GM12878 (cell line): Measurements from ENCODE around the gene RMP24.

Experiments used
- ATAC-seq: fragments of 200-7000 bp; cut with Tn5 transposase; 3 replicates; pipeline ENCODE4 v1.9.1; 2020; ENCODE audit warnings: mild to moderate bottlenecking, moderate library complexity
- BruUV-seq: library from RNA; stranded (reverse); fragments of 400-500 nt; replicated peaks from 2 replicates; lab custom pipeline; 2021; lab: Mats Ljungman, UMichigan
- CTCF ChIA-PET: fragments of 300-600 bp; sonication (Branson Sonifier 250); formaldehyde crosslinking; extraction: SDS; loops from one replicate; lab custom pipeline; 2021; ENCODE audit warnings: inconsistent platforms; lab: Yijun Ruan, JAX
- POLR2A ChIA-PET: fragments of 350-600 bp; formaldehyde crosslinking; extraction: SDS; loops from one replicate; lab custom pipeline; 2021; ENCODE audit warnings: inconsistent platforms; lab: Charles Lee
- RAD21 ChIA-PET: fragments of 300-600 bp; sonication (Branson Sonifier 250); formaldehyde crosslinking; loops from one replicate; lab custom pipeline; 2023; ENCODE audit warnings: antibody characterized with exemption; ENCODE audit not compliant: unreplicated experiment; lab: Charles Lee
- SMC1A ChIA-PET: fragments of 300-600 bp; sonication (Branson Sonifier 250); formaldehyde crosslinking; loops from one replicate; lab custom pipeline; 2023; ENCODE audit not compliant: unreplicated experiment, uncharacterized antibody; lab: Charles Lee
- DNase-seq: peaks from one replicate; pipeline ENCODE4 v3.0.0-alpha.2; 2011; ENCODE audit warnings: low read depth, low spot score
- FAIRE-seq: peaks from 3 replicates; lab custom pipeline; 2011; peaks lifted over from hg19 to GRCh38; lab: Jason Lieb, UNC
- H2AFZ ChIP-seq: 2 replicates; pipeline ENCODE4 v1.6.0; 2011; ENCODE audit warnings: low read depth, low read length, control low read depth; ENCODE audit not compliant: control insufficient read depth
- H3K27ac ChIP-seq: 2 replicates; pipeline ENCODE4 v1.5.1; 2011; ENCODE audit warnings: control low read depth; ENCODE audit not compliant: control insufficient read depth, insufficient read depth
- H3K27me3 ChIP-seq, 2 experiments: replicated peaks in 1 of 2; 2 replicates each; pipeline versions ENCODE4 v1.6.0 to v1.6.1; 2011; ENCODE audit warnings: low read length in 1 of 2; ENCODE audit not compliant: control insufficient read depth in 2 of 2, insufficient read depth in 2 of 2
- H3K36me3 ChIP-seq, 2 experiments: 2 replicates each; pipeline ENCODE4 v1.5.1; 2011; ENCODE audit warnings: low read length in 1 of 2; ENCODE audit not compliant: control insufficient read depth in 2 of 2, insufficient read depth in 2 of 2
- H3K4me1 ChIP-seq: 2 replicates; pipeline ENCODE4 v1.6.1; 2011; ENCODE audit warnings: mild to moderate bottlenecking, low read length, moderate library complexity, mixed read lengths; ENCODE audit not compliant: control insufficient read depth, insufficient read depth
- H3K4me2 ChIP-seq: 2 replicates; pipeline ENCODE4 v1.6.0; 2011; ENCODE audit warnings: control low read depth; ENCODE audit not compliant: control insufficient read depth, insufficient read depth
- H3K4me3 ChIP-seq: fragments of 200-600 bp; sonication (generic); 2 replicates; pipeline ENCODE4 v1.5.1; 2016
- H3K79me2 ChIP-seq: 2 replicates; pipeline ENCODE4 v1.6.0; 2011; ENCODE audit warnings: low read length; ENCODE audit not compliant: control insufficient read depth, insufficient read depth
- H3K9ac ChIP-seq: 2 replicates; pipeline ENCODE4 v1.8.0; 2011; ENCODE audit warnings: low read length, control low read depth, mixed read lengths; ENCODE audit not compliant: control insufficient read depth, insufficient read depth
- H3K9me3 ChIP-seq: replicated peaks from 3 replicates; pipeline ENCODE4 v1.5.1; 2011; ENCODE audit warnings: mild to moderate bottlenecking, low read length; ENCODE audit not compliant: control insufficient read depth, insufficient read depth
- H4K20me1 ChIP-seq: 2 replicates; pipeline ENCODE4 v1.6.0; 2011; ENCODE audit not compliant: control insufficient read depth, insufficient read depth
- GATAD2B ChIP-seq: fragments of 450-650 bp; conservative IDR thresholded peaks from 2 replicates; pipeline ENCODE4 v1.6.1; 2017; ENCODE audit warnings: low read depth, mild to moderate bottlenecking, moderate library complexity
- HCFC1 ChIP-seq: fragments of 150-350 bp; IDR thresholded peaks from 2 replicates; pipeline ENCODE4 v1.6.1; 2014; ENCODE audit warnings: low read length
- HDAC2 ChIP-seq: fragments of 200-600 bp; sonication (generic); IDR thresholded peaks from 2 replicates; pipeline ENCODE4 v1.6.1; 2017
- RB1 ChIP-seq: fragments of 450-650 bp; formaldehyde crosslinking; IDR thresholded peaks from 2 replicates; pipeline ENCODE4 v1.6.1; 2017; ENCODE audit warnings: mild to moderate bottlenecking, borderline replicate concordance
- STAT3 ChIP-seq: IDR thresholded peaks from 2 replicates; pipeline ENCODE4 v1.6.1; 2011; ENCODE audit warnings: low read depth, low read length, improper control_type of control experiment
- ZZZ3 ChIP-seq: IDR thresholded peaks from 2 replicates; pipeline ENCODE4 v1.6.1; 2011; ENCODE audit warnings: low read depth; ENCODE audit not compliant: control insufficient read depth, insufficient read length
- WGBS: methylation state at CpG from one replicate; pipeline ENCODE4 v1.1.6; 2016; ENCODE audit warnings: low lambda C conversion rate; ENCODE audit not compliant: insufficient replicate concordance, insufficient coverage; ENCODE audit errors: missing lambda C conversion rate; 5-methylcytosine and 5-hydroxymethylcytosine counted together
- in situ Hi-C: fragments of 300-500 bp; cut with MboI; formaldehyde crosslinking; loops from 9 replicates; pipeline ENCODE4 v1.14.3; 2018; ENCODE audit warnings: mixed read lengths
- intact Hi-C: fragments of 100-400 bp; cut with micrococcal nuclease; formaldehyde crosslinking; loops from one replicate; pipeline ENCODE4 v1.14.2; 2022; ENCODE audit not compliant: unreplicated experiment
- TF ChIP-seq, protein P1 (sequence below): fragments of 450-650 bp; IDR thresholded peaks from 2 replicates; pipeline ENCODE4 v1.6.1; 2017; ENCODE audit warnings: borderline replicate concordance
- TF ChIP-seq, protein P2 (sequence below): fragments of 450-650 bp; formaldehyde crosslinking; IDR thresholded peaks from 2 replicates; pipeline ENCODE4 v1.5.0; 2022; ENCODE audit warnings: mild to moderate bottlenecking, missing genetic modification characterization

RMP24 gene

DNA sequence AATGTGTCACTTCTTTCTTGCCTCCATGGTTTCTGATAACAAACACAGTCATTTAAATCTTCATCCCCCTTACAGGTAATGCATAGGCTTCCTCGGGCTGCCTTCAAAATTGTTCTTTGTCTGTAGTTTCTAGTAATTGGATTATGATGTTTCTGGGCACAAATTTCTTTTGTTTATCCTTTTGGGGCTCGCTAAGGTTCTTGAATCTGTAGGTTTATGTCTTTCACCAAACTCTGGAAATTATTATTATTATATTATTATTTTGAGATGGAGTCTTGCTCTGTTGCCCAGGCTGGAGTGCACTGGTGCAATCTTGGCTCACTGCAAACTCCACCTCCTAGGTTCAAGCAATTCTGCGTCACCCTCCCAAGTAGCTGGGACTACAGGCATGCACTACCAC, 16.3 kb upstream of the RMP24 start:
- no peak overlapping the region for H3K9ac ChIP-seq
- ChIA-PET CTCF (no interaction called here), POLR2A (no interaction called here), SMC1A (no interaction called here), RAD21 (no interaction called here)
- H3K4me1 ChIP-seq = no peaks in the 10 kb centered on the region
- no peak overlapping the region for H2AFZ ChIP-seq
- no peak overlapping the region for H3K4me3 ChIP-seq
- no peak overlapping the region for H3K4me2 ChIP-seq
- DNase-seq (no peak), ATAC-seq (no peak), FAIRE-seq (no peak)
- H3K79me2 ChIP-seq = no peaks in the 10 kb centered on the region
- H4K20me1 ChIP-seq = no peaks in the 10 kb centered on the region
- no peaks in the 10 kb centered on the region for H3K9me3 ChIP-seq
- H3K36me3 ChIP-seq = no peaks in the 10 kb centered on the region
- no peak for TF ChIP-seq STAT3
- TF ChIP-seq, protein P1, sequence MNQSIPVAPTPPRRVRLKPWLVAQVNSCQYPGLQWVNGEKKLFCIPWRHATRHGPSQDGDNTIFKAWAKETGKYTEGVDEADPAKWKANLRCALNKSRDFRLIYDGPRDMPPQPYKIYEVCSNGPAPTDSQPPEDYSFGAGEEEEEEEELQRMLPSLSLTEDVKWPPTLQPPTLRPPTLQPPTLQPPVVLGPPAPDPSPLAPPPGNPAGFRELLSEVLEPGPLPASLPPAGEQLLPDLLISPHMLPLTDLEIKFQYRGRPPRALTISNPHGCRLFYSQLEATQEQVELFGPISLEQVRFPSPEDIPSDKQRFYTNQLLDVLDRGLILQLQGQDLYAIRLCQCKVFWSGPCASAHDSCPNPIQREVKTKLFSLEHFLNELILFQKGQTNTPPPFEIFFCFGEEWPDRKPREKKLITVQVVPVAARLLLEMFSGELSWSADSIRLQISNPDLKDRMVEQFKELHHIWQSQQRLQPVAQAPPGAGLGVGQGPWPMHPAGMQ = no peak
- no peak overlapping the region for H3K27ac ChIP-seq
- 49% methylated on average over 3 of the region's 3 CpGs for WGBS
- in situ Hi-C loops = loop anchor here (10.0 kb wide), 1 partner anchor 551 kb away; no protein-coding TSS in a partner anchor
- no TSS peak for BruUV-seq
- intact Hi-C loops = no loop called here
- no peaks in the 10 kb centered on the region for H3K27me3 ChIP-seq

DNA sequence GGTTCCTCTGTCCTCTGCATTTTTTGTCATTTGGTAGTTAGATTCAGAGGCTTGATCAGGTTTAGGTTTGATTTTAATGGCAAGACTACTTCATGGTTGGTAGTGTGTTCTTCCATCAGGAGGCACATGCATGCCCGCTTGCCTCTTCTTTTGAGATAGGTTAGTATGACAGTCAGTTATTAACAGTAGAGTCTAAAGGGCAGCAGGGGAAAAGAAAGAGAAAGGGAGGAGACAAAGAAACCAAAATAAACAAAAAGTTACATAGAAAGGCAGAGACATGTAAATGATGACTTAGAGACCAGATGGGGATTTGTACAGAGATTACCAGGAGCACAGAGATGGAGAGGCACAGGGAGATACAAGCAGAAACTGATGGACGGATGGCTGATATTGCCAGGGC, 10.2 kb upstream of the RMP24 start:
- ChIA-PET POLR2A (no interaction called here), RAD21 (no interaction called here)
- in situ Hi-C loops = no loop called here

More for the DNA sequence above, 10.2 kb upstream of the RMP24 start:
- no peak for TF ChIP-seq GATAD2B
- TF ChIP-seq STAT3 = no peak
- TF ChIP-seq RB1 = no peak
- no peak for TF ChIP-seq HCFC1
- TF ChIP-seq ZZZ3 = no peak
- TF ChIP-seq HDAC2 = no peak
- TF ChIP-seq, protein P2, sequence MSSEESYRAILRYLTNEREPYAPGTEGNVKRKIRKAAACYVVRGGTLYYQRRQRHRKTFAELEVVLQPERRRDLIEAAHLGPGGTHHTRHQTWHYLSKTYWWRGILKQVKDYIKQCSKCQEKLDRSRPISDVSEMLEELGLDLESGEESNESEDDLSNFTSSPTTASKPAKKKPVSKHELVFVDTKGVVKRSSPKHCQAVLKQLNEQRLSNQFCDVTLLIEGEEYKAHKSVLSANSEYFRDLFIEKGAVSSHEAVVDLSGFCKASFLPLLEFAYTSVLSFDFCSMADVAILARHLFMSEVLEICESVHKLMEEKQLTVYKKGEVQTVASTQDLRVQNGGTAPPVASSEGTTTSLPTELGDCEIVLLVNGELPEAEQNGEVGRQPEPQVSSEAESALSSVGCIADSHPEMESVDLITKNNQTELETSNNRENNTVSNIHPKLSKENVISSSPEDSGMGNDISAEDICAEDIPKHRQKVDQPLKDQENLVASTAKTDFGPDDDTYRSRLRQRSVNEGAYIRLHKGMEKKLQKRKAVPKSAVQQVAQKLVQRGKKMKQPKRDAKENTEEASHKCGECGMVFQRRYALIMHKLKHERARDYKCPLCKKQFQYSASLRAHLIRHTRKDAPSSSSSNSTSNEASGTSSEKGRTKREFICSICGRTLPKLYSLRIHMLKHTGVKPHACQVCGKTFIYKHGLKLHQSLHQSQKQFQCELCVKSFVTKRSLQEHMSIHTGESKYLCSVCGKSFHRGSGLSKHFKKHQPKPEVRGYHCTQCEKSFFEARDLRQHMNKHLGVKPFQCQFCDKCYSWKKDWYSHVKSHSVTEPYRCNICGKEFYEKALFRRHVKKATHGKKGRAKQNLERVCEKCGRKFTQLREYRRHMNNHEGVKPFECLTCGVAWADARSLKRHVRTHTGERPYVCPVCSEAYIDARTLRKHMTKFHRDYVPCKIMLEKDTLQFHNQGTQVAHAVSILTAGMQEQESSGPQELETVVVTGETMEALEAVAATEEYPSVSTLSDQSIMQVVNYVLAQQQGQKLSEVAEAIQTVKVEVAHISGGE (CRISPR knock-in tag) = no peak
- TF ChIP-seq, all 136 proteins: peak for 0
- CTCF ChIA-PET = interaction anchor here (1.2 kb wide), 1 partner anchor 11 kb away, joined by 3 read pairs; no protein-coding TSS in a partner anchor
- no peaks in the 10 kb centered on the region for H3K9me3 ChIP-seq
- H3K4me3 ChIP-seq = no peak overlapping the region
- no peak for FAIRE-seq
- 89% methylated on average over 2 of the region's 2 CpGs for WGBS
- no peak overlapping the region for H3K9ac ChIP-seq
- intact Hi-C loops = no loop called here
- H3K4me1 ChIP-seq = no peaks in the 10 kb centered on the region
- H2AFZ ChIP-seq = no peak overlapping the region
- no peak for ATAC-seq
- no peaks in the 10 kb centered on the region for H4K20me1 ChIP-seq
- no peak overlapping the region for H3K27ac ChIP-seq
- no peak for DNase-seq
- SMC1A ChIA-PET = no interaction called here
- no TSS peak for BruUV-seq
- H3K4me2 ChIP-seq = no peak overlapping the region
- H3K27me3 ChIP-seq = no peaks in the 10 kb centered on the region
- H3K79me2 ChIP-seq = no peaks in the 10 kb centered on the region
- no peaks in the 10 kb centered on the region for H3K36me3 ChIP-seq
